ENCODE measurements around the gene ATP4B.

ATP4B gene

GRCh38 chr13:113611996-113612395 is 46.0 kb downstream of the ATP4B start:
- Histone ChIP-seq H4K20me1 (ENCODE audit: insufficient read depth, low read length) (no peaks in the 10 kb centered on the region), H3K27me3 (ENCODE audit: insufficient read depth, low read length) (no peaks in the 10 kb centered on the region), H3K36me3 (ENCODE audit: insufficient read depth, low read length) (peaks cover 100% of the 10 kb centered on the region)

GRCh38 chr13:113610266-113610665 is 47.7 kb downstream of the ATP4B start:
- Histone ChIP-seq H3F3A (ENCODE audit: insufficient read depth, low read length) (no peaks in the 10 kb centered on the region), H3K4me3 (ENCODE audit: low read depth, low read length, poor library complexity, severe bottlenecking) (no peak overlapping the region), H3K9me2 (ENCODE audit: low read depth, low read length) (no peaks in the 10 kb centered on the region), H3K27me3 (ENCODE audit: insufficient read depth, low read length) (no peaks in the 10 kb centered on the region), H3K9me3 (ENCODE audit: low read length) (no peaks in the 10 kb centered on the region), H4K20me1 (ENCODE audit: insufficient read depth, low read length) (no peaks in the 10 kb centered on the region), H3K4me1 (ENCODE audit: insufficient read depth, low read length, severe bottlenecking) (peaks cover 9% of the 10 kb centered on the region), H3K9ac (ENCODE audit: low read length) (no peak overlapping the region), H3K4me2 (ENCODE audit: low read length) (no peak overlapping the region), H3K27ac (ENCODE audit: low read depth, low read length, poor library complexity, severe bottlenecking) (no peak overlapping the region), H3K36me3 (ENCODE audit: insufficient read depth, low read length) (peaks cover 100% of the 10 kb centered on the region), H2AFZ (ENCODE audit: low read length) (no peak overlapping the region), H3K79me2 (ENCODE audit: insufficient read depth, low read length) (peaks cover 86% of the 10 kb centered on the region)
- TF ChIP-seq CTCF (IDR thresholded peaks at IDR 0.05; ENCODE audit: low read length), result no peak
- no peak for TF ChIP-seq EZH2 (IDR thresholded peaks at IDR 0.05; ENCODE audit: borderline replicate concordance, low read length)

More at GRCh38 chr13:113611996-113612395, 46.0 kb downstream of the ATP4B start:
- no peaks in the 10 kb centered on the region for H3F3A ChIP-seq (ENCODE audit: insufficient read depth, low read length)
- no peaks in the 10 kb centered on the region for H3K9me3 ChIP-seq (ENCODE audit: low read length)
- no peak overlapping the region for H3K27ac ChIP-seq (ENCODE audit: low read depth, low read length, poor library complexity, severe bottlenecking)
- H3K4me3 ChIP-seq (ENCODE audit: low read depth, low read length, poor library complexity, severe bottlenecking), result no peak overlapping the region
- H3K4me1 ChIP-seq (ENCODE audit: insufficient read depth, low read length, severe bottlenecking), result peaks cover 7% of the 10 kb centered on the region
- no peak overlapping the region for H3K9ac ChIP-seq (ENCODE audit: low read length)
- no peak overlapping the region for H3K4me2 ChIP-seq (ENCODE audit: low read length)
- peaks cover 92% of the 10 kb centered on the region for H3K79me2 ChIP-seq (ENCODE audit: insufficient read depth, low read length)
- TF ChIP-seq CTCF (IDR thresholded peaks at IDR 0.05; ENCODE audit: low read length) (no peak), EZH2 (IDR thresholded peaks at IDR 0.05; ENCODE audit: borderline replicate concordance, low read length) (no peak)
- H3K9me2 ChIP-seq (ENCODE audit: low read depth, low read length), result no peaks in the 10 kb centered on the region
- no peak overlapping the region for H2AFZ ChIP-seq (ENCODE audit: low read length)

- Histone ChIP-seq H3K4me3 (ENCODE audit: low read depth, low read length, poor library complexity, severe bottlenecking) (no peak overlapping the region), H3F3A (ENCODE audit: insufficient read depth, low read length) (no peaks in the 10 kb centered on the region), H3K27me3 (ENCODE audit: insufficient read depth, low read length) (no peaks in the 10 kb centered on the region), H3K9me2 (ENCODE audit: low read depth, low read length) (no peaks in the 10 kb centered on the region), H3K9ac (ENCODE audit: low read length) (no peak overlapping the region), H3K4me1 (ENCODE audit: insufficient read depth, low read length, severe bottlenecking) (peaks cover 9% of the 10 kb centered on the region), H2AFZ (ENCODE audit: low read length) (no peak overlapping the region), H3K27ac (ENCODE audit: low read depth, low read length, poor library complexity, severe bottlenecking) (no peak overlapping the region), H3K4me2 (ENCODE audit: low read length) (no peak overlapping the region), H3K79me2 (ENCODE audit: insufficient read depth, low read length) (peaks cover 86% of the 10 kb centered on the region), H4K20me1 (ENCODE audit: insufficient read depth, low read length) (no peaks in the 10 kb centered on the region), H3K36me3 (ENCODE audit: insufficient read depth, low read length) (peaks cover 100% of the 10 kb centered on the region), H3K9me3 (ENCODE audit: low read length) (no peaks in the 10 kb centered on the region)
- TF ChIP-seq EZH2 (IDR thresholded peaks at IDR 0.05; ENCODE audit: borderline replicate concordance, low read length) (no peak), CTCF (IDR thresholded peaks at IDR 0.05; ENCODE audit: low read length) (no peak)
Measured at GRCh38 chr13:113609616-113610015, 48.4 kb downstream of the ATP4B start.
